GM23338 (cell line): ENCODE data around the gene DMD. TPM values are rescaled to one million over a fixed set of nuclear protein-coding genes. Genes with fewer than 3 reads are reported as not detected.

Source experiments
- ATAC-seq: fragments of 200-7000 bp; cut with Tn5 transposase; 3 replicates; pipeline ENCODE4 v1.9.1; 2020
- DNase-seq: peaks from one replicate; pipeline ENCODE4 v3.0.0-alpha.2; 2015; ENCODE audit warnings: low spot score
- H2AFZ ChIP-seq: fragments of 200-600 bp; sonication (generic); 2 replicates; pipeline ENCODE4 v1.8.0; 2016; ENCODE audit warnings: antibody characterized with exemption, mild to moderate bottlenecking, moderate library complexity
- H3F3A ChIP-seq: fragments of 200-600 bp; sonication (generic); replicated peaks from 2 replicates; pipeline ENCODE4 v1.8.0; 2017; ENCODE audit warnings: antibody characterized with exemption, mixed run types, low read depth
- H3K27ac ChIP-seq: fragments of 200-600 bp; sonication (generic); 2 replicates; pipeline ENCODE4 v1.6.1; 2016; ENCODE audit warnings: low read depth
- H3K27me3 ChIP-seq: fragments of 200-600 bp; sonication (generic); 2 replicates; pipeline ENCODE4 v1.8.0; 2016; ENCODE audit warnings: mild to moderate bottlenecking, mixed run types, moderate library complexity; ENCODE audit not compliant: insufficient read depth
- H3K36me3 ChIP-seq: fragments of 200-600 bp; sonication (generic); 2 replicates; pipeline ENCODE4 v1.8.0; 2016; ENCODE audit warnings: mild to moderate bottlenecking; ENCODE audit not compliant: insufficient read depth
- H3K4me1 ChIP-seq: fragments of 200-600 bp; sonication (generic); 2 replicates; pipeline ENCODE4 v1.8.0; 2016; ENCODE audit warnings: mild to moderate bottlenecking, moderate library complexity; ENCODE audit not compliant: insufficient read depth
- H3K4me2 ChIP-seq: fragments of 200-600 bp; sonication (generic); 2 replicates; pipeline ENCODE4 v1.7.1; 2017; ENCODE audit warnings: mixed run types
- H3K4me3 ChIP-seq: fragments of 200-600 bp; sonication (generic); 2 replicates; pipeline ENCODE4 v1.6.1; 2016; ENCODE audit warnings: mixed run types
- H3K79me2 ChIP-seq: fragments of 200-600 bp; sonication (generic); replicated peaks from 2 replicates; pipeline ENCODE4 v1.8.0; 2017; ENCODE audit warnings: mild to moderate bottlenecking; ENCODE audit not compliant: insufficient read depth
- H3K9me2 ChIP-seq: fragments of 200-600 bp; sonication (generic); 2 replicates; pipeline ENCODE4 v1.8.0; 2017; ENCODE audit not compliant: insufficient read depth
- H4K20me1 ChIP-seq: fragments of 200-600 bp; sonication (generic); replicated peaks from 2 replicates; pipeline ENCODE4 v1.8.0; 2017; ENCODE audit warnings: mild to moderate bottlenecking; ENCODE audit not compliant: insufficient read depth
- H3K27ac Mint-ChIP-seq: 2 replicates; pipeline ENCODE4 v1.8.0; 2020; ENCODE audit warnings: inconsistent platforms, mild to moderate bottlenecking, moderate library complexity, mixed read lengths
- H3K27me3 Mint-ChIP-seq: 3 replicates; pipeline ENCODE4 v1.8.0; 2022; ENCODE audit warnings: low read depth, mild to moderate bottlenecking, moderate library complexity, mixed read lengths, inconsistent platforms; ENCODE audit not compliant: insufficient read depth, poor library complexity
- H3K36me3 Mint-ChIP-seq: 3 replicates; pipeline ENCODE4 v1.8.0; 2021; ENCODE audit warnings: low read depth, mild to moderate bottlenecking, inconsistent platforms, moderate library complexity, mixed read lengths
- H3K4me1 Mint-ChIP-seq: 3 replicates; pipeline ENCODE4 v1.8.0; 2020; ENCODE audit warnings: mild to moderate bottlenecking, inconsistent platforms, mixed read lengths
- H3K4me3 Mint-ChIP-seq: 3 replicates; pipeline ENCODE4 v1.8.0; 2021; ENCODE audit warnings: moderate library complexity, mild to moderate bottlenecking, inconsistent platforms, mixed read lengths
- H3K9me3 Mint-ChIP-seq: 3 replicates; pipeline ENCODE4 v1.8.0; 2020; ENCODE audit warnings: moderate library complexity, mild to moderate bottlenecking, inconsistent platforms, mixed read lengths
- CTCF ChIP-seq, 2 experiments: fragments of 200-600 bp in 1 of 2; sonication (generic) in 1 of 2; conservative IDR thresholded peaks; 2 replicates each; pipeline versions ENCODE4 v1.5.1 to v1.6.1; 2016 to 2017; ENCODE audit warnings: antibody characterized with exemption in 2 of 2, low read depth in 2 of 2, mild to moderate bottlenecking in 2 of 2, moderate library complexity in 1 of 2
- EZH2 ChIP-seq: fragments of 200-600 bp; sonication (generic); IDR thresholded peaks from one replicate; pipeline ENCODE4 v1.8.0; 2017; ENCODE audit warnings: antibody characterized with exemption, mild to moderate bottlenecking, low read depth; ENCODE audit not compliant: unreplicated experiment
- JUNB ChIP-seq: IDR thresholded peaks from one replicate; pipeline ENCODE4 v1.6.1; 2016; ENCODE audit warnings: antibody characterized with exemption; ENCODE audit not compliant: unreplicated experiment
- POLR2AphosphoS5 ChIP-seq: IDR thresholded peaks from 2 replicates; pipeline ENCODE4 v1.6.1; 2016; ENCODE audit warnings: antibody characterized with exemption, low read depth
- STAT1 ChIP-seq: IDR thresholded peaks from one replicate; pipeline ENCODE4 v1.6.1; 2016; ENCODE audit warnings: antibody characterized with exemption; ENCODE audit not compliant: unreplicated experiment
- ZNF331 ChIP-seq: fragments of 250-450 bp; sonication (Bioruptor Pico); IDR thresholded peaks from 2 replicates; pipeline ENCODE4 v1.5.0; 2020; ENCODE audit warnings: low read depth, mild to moderate bottlenecking, moderate library complexity
- polyA plus RNA-seq: library from polyadenylated mRNA; unstranded; fragments of >200 nt; fragmentation: Nextera tagmentation; extraction: Ambion mirVana; gene quantifications from 2 replicates; pipeline ENCODE4 v1.2.1, GENCODE V29; 2016
- total RNA-seq: library from RNA; depleted of rRNA; stranded (reverse); fragments of >200 nt; shearing (Covaris generic); gene quantifications from 2 replicates; pipeline ENCODE4 v1.2.3, GENCODE V29; 2014
- TF ChIP-seq, protein P1 (sequence below): fragments of 250-450 bp; sonication (Bioruptor Pico); IDR thresholded peaks from 2 replicates; pipeline ENCODE4 v1.5.0; 2020; ENCODE audit warnings: mild to moderate bottlenecking, moderate library complexity
- TF ChIP-seq, protein P2 (sequence below): IDR thresholded peaks from one replicate; pipeline ENCODE4 v1.6.1; 2018; ENCODE audit warnings: antibody characterized with exemption; ENCODE audit not compliant: unreplicated experiment
- TF ChIP-seq, protein P3 (sequence below): IDR thresholded peaks from 2 replicates; pipeline ENCODE4 v1.6.1; 2016; ENCODE audit warnings: antibody characterized with exemption

DMD gene
- total and polyA plus RNA-seq, 2 experiments from 2014 or later, result 4.5 to 7.6 TPM

DNA sequence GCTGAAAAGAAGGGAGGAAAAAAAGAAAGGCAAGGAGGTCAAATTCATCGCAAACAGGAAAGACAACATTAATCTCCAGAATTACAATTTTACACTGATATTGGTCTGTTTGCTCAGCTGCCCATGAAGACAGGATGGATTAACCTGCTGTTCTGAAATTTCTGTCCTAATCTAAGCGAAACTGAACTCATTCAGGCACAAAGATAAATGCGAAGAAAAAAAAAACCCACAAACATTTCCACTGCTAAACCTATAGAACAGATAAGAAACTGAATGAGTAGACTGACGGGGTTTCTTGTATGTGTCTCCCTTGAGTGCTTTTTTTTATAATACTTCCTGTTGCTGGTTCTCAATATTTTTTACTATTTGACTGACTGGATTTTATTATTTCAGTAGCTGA is 1887.7 kb downstream of the DMD start (continued):
- TF ChIP-seq, protein P1, sequence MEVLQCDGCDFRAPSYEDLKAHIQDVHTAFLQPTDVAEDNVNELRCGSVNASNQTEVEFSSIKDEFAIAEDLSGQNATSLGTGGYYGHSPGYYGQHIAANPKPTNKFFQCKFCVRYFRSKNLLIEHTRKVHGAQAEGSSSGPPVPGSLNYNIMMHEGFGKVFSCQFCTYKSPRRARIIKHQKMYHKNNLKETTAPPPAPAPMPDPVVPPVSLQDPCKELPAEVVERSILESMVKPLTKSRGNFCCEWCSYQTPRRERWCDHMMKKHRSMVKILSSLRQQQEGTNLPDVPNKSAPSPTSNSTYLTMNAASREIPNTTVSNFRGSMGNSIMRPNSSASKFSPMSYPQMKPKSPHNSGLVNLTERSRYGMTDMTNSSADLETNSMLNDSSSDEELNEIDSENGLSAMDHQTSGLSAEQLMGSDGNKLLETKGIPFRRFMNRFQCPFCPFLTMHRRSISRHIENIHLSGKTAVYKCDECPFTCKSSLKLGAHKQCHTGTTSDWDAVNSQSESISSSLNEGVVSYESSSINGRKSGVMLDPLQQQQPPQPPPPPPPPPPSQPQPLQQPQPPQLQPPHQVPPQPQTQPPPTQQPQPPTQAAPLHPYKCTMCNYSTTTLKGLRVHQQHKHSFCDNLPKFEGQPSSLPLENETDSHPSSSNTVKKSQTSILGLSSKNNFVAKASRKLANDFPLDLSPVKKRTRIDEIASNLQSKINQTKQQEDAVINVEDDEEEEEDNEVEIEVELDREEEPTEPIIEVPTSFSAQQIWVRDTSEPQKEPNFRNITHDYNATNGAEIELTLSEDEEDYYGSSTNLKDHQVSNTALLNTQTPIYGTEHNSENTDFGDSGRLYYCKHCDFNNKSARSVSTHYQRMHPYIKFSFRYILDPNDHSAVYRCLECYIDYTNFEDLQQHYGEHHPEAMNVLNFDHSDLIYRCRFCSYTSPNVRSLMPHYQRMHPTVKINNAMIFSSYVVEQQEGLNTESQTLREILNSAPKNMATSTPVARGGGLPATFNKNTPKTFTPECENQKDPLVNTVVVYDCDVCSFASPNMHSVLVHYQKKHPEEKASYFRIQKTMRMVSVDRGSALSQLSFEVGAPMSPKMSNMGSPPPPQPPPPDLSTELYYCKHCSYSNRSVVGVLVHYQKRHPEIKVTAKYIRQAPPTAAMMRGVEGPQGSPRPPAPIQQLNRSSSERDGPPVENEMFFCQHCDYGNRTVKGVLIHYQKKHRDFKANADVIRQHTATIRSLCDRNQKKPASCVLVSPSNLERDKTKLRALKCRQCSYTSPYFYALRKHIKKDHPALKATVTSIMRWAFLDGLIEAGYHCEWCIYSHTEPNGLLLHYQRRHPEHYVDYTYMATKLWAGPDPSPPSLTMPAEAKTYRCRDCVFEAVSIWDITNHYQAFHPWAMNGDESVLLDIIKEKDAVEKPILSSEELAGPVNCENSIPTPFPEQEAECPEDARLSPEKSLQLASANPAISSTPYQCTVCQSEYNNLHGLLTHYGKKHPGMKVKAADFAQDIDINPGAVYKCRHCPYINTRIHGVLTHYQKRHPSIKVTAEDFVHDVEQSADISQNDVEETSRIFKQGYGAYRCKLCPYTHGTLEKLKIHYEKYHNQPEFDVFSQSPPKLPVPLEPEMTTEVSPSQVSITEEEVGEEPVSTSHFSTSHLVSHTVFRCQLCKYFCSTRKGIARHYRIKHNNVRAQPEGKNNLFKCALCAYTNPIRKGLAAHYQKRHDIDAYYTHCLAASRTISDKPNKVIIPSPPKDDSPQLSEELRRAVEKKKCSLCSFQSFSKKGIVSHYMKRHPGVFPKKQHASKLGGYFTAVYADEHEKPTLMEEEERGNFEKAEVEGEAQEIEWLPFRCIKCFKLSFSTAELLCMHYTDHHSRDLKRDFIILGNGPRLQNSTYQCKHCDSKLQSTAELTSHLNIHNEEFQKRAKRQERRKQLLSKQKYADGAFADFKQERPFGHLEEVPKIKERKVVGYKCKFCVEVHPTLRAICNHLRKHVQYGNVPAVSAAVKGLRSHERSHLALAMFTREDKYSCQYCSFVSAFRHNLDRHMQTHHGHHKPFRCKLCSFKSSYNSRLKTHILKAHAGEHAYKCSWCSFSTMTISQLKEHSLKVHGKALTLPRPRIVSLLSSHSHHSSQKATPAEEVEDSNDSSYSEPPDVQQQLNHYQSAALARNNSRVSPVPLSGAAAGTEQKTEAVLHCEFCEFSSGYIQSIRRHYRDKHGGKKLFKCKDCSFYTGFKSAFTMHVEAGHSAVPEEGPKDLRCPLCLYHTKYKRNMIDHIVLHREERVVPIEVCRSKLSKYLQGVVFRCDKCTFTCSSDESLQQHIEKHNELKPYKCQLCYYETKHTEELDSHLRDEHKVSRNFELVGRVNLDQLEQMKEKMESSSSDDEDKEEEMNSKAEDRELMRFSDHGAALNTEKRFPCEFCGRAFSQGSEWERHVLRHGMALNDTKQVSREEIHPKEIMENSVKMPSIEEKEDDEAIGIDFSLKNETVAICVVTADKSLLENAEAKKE (CRISPR knock-in tag), result no peak
- TF ChIP-seq ZNF331 (CRISPR knock-in tag), result no peak
- TF ChIP-seq, protein P2, sequence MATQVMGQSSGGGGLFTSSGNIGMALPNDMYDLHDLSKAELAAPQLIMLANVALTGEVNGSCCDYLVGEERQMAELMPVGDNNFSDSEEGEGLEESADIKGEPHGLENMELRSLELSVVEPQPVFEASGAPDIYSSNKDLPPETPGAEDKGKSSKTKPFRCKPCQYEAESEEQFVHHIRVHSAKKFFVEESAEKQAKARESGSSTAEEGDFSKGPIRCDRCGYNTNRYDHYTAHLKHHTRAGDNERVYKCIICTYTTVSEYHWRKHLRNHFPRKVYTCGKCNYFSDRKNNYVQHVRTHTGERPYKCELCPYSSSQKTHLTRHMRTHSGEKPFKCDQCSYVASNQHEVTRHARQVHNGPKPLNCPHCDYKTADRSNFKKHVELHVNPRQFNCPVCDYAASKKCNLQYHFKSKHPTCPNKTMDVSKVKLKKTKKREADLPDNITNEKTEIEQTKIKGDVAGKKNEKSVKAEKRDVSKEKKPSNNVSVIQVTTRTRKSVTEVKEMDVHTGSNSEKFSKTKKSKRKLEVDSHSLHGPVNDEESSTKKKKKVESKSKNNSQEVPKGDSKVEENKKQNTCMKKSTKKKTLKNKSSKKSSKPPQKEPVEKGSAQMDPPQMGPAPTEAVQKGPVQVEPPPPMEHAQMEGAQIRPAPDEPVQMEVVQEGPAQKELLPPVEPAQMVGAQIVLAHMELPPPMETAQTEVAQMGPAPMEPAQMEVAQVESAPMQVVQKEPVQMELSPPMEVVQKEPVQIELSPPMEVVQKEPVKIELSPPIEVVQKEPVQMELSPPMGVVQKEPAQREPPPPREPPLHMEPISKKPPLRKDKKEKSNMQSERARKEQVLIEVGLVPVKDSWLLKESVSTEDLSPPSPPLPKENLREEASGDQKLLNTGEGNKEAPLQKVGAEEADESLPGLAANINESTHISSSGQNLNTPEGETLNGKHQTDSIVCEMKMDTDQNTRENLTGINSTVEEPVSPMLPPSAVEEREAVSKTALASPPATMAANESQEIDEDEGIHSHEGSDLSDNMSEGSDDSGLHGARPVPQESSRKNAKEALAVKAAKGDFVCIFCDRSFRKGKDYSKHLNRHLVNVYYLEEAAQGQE, result no peak
- no peak for TF ChIP-seq EZH2
- no peak for TF ChIP-seq JUNB
- TF ChIP-seq STAT1, result no peak

DNA sequence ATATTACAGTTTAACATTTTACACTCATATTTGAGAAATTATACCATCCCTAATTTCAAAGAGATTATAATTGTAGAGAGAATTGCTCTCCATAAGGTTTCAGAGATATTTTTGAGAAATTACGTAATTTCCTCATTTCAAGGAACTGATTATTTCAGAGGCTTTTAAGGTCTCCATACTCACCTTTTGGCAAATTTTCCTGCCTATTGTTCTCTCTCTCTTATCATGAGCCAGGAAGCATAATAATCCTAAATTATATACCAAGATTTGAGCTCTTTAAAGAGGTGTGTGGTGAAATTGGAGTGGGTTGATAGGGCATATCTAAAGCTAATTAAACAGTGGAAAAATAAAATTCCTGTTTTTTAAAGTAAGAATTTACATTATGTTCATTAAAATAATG is 1890.6 kb downstream of the DMD start:
- Histone ChIP-seq H4K20me1 (no peaks in the 10 kb centered on the region), H2AFZ (no peak overlapping the region), H3F3A (no peaks in the 10 kb centered on the region), H3K36me3 (no peaks in the 10 kb centered on the region), H3K27me3 (no peaks in the 10 kb centered on the region), H3K79me2 (no peaks in the 10 kb centered on the region), H3K4me3 (no peak overlapping the region), H3K27ac (no peak overlapping the region), H3K4me2 (no peak overlapping the region), H3K9me2 (no peaks in the 10 kb centered on the region), H3K4me1 (peaks cover 12% of the 10 kb centered on the region)
- no peak overlapping the region for H3K27ac Mint-ChIP-seq
- peaks cover 17% of the 10 kb centered on the region for H3K4me1 Mint-ChIP-seq
- no peaks in the 10 kb centered on the region for H3K36me3 Mint-ChIP-seq
- peaks cover 4% of the 10 kb centered on the region for H3K27me3 Mint-ChIP-seq
- H3K9me3 Mint-ChIP-seq, result no peaks in the 10 kb centered on the region
- H3K4me3 Mint-ChIP-seq, result no peak overlapping the region
- no peak for DNase-seq
- ATAC-seq, result no peak
- no peak for TF ChIP-seq CTCF (conservative IDR thresholded peaks at IDR 0.05; ENCODE audit: low read depth in 2 of 2)
- TF ChIP-seq, protein P2, result no peak
- TF ChIP-seq, protein P3, sequence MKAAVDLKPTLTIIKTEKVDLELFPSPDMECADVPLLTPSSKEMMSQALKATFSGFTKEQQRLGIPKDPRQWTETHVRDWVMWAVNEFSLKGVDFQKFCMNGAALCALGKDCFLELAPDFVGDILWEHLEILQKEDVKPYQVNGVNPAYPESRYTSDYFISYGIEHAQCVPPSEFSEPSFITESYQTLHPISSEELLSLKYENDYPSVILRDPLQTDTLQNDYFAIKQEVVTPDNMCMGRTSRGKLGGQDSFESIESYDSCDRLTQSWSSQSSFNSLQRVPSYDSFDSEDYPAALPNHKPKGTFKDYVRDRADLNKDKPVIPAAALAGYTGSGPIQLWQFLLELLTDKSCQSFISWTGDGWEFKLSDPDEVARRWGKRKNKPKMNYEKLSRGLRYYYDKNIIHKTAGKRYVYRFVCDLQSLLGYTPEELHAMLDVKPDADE, result no peak
- no peak for TF ChIP-seq STAT1
- TF ChIP-seq POLR2AphosphoS5, result no peak
